ENCODE measurements around the gene SPNS2.

The SPNS2 gene

DNA sequence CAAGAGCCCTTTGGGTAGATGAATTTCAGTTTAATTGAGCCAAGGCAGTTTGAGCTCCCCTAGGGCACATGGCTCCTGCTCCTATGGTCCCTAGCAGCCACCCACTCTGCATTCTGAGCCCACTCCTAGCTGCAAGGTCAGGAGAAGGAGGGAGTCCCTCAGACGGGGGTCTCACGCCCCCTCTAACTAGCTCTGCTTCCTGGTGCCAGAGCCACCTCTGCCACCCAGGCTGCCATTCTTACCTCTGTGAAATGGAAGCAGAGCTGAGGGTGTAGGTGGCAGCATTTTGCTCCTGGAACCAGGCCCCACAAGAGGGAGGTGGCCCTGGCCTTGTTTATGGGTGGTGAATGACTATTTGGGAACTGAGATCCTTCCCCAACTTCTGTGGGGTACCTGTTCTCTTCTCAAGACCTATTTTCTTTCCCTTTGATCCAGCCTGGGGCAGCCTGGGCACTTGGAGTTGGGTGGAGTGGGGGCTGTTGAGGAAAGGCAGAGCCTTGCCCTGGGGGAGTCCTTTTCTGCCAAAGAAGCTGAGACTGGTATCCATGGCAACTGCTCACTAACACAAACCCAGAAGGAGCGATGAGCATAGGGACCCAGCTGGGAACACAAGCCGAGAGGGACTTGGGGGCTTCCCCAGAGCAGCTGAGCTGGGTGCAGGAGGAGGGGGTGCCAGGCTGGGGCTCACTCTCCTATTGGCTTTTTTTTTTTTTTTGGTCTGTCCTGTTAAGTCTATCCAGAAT is 4.8 kb downstream of the SPNS2 start:
- DNase-seq (ENCODE audit: low read depth in 2 of 2), result no peak

DNA sequence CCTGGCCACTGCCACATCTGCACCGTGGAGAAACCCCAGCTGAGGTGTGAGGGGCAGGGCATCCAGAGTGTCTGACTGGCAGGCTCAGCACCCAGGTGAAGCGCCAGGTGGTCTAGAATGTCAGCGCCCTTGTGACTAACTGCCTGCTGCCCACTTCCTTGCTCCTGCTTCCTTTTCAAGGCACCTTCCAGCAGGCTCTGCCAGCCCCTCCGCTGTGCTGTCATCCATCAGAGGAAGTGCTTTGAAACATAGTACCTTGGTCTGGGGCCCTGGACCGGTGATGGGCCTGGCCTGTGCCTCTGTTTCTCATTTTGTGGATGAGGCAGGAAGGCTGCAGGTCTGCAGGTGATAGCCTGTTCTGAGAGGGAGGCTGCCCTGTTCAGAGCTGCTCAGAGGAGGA is 5.5 kb downstream of the SPNS2 start:
- no peak for DNase-seq (ENCODE audit: low read depth in 2 of 2)

DNA sequence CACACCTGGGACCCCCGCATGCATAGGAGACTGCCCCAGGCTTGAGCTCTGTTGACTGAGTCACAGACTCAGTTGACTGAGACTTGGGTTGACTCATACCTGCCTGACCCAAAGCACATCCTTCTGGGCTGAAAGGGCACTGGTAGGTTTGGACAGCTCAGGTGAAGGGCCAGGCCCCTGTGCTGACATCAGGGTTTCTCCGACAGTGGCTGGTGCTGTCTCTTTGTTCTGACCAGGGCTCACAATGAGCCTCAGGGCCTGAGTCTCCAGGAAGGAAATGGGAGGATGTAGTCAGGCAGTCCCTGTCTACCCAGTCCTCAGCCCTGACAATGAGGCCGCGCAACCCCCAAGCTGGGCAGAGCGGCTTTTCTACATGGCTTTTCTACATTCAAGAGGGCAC is 6.5 kb downstream of the SPNS2 start:
- no peak for DNase-seq (ENCODE audit: low read depth in 2 of 2)

DNA sequence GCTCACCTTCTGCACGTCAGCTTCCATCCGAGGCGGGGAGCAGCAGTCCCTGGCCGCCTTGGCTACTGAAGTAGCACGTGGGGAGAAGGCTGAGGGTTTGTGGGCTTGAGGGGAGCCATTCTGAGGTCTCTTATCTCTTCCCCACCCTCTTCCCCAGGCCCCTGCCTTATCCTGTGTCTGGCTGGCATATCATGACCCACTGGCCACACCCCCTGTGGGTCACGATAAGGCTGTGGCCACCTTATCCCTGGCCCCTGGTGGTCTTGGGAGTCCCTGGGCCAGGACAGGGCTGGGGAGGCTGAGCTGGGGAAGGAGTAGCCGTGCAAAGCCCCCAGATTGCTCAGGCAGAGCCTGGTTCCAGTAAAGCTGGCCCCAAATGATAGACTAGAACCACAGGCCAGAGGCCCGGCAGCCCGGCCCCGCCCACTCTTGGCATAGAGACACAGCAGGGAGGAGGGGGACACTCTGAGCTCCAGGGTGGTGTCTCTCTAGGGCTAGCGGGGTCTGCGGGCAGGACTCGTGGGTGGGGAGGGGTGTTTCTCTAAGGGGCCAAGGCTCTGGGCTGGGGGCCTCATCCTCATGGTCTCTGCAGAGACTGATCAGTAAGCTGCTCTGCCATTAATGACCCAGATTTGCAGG is 7.6 kb downstream of the SPNS2 start:
- DNase-seq (ENCODE audit: low read depth in 2 of 2), result no peak

DNA sequence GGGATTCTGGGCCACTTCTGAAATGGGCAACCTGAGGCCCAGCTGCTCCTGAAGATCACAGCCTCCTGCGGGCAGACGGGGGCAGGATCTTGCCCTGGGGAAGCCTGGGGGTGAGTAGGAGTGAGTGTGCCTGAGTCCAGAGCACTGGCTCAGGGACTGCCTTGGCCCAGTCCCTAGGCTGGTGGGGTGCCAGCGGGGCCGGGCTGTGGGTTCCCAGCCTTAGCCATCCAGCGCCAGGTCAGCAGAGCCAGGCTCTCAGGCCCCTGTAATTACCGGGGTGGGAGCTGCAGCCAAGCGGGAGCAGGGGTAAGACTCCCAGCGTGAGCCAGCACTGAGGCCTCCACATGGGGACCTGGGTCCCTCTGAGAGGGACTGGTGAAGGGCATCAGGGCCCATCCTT is 8.2 kb downstream of the SPNS2 start:
- no peak for DNase-seq (ENCODE audit: low read depth in 2 of 2)

DNA sequence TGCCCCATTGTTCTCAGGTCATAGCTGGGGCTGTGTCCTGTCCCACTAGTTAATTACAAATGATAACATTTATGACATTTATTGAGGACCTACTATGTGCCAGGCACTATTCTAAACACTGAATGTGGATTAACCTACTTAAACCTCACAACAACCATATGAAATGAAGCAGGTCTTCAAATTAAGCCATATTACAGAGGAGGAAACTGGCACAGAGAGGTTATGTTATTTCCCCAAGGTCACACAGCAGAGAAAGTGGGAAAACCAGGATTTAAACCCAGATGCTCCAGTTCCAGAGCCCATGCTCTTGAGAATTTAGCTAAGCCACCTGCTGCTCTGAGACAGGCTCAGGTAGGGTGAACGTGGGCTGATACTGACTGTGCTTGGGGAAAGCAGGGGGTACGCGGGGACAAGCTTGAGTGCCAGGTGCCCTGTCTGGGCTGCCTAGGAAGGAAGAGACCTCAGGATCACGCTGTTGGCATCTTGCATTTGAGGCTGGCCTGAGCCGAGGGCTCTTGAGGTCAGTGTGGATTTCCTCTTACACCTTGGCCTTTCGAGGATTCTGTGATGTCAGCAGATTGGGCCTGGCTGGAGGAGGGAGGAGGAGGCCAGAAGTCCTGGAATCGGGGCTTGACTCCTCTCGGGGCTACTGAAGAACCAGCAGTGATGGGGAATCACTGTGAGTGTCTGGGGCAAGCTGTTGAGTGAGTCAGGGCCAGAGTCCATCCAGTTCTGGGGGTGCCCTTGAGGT is 8.9 kb downstream of the SPNS2 start:
- no peak for DNase-seq (ENCODE audit: low read depth in 2 of 2)

DNA sequence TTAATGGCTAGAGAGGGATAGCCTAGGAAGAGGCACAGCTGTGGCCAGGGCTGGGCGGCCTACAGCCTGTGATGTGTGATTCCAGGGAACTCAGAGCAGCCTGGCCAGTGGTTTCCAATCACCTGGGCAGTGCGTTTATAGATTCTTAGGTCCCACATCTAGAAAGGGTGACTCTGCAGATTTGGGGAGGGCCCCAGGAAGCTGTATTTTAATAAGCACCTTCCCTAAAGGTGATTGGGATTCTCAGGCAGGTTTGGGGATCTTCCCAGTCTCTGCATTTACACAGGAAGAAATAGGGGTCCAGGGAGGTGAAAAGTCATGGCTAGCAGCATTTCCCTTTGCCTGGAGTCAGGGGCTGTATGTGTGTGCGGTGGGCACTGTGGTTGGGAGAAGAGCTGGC is 9.5 kb downstream of the SPNS2 start:
- DNase-seq (ENCODE audit: low read depth in 2 of 2), result no peak

DNA sequence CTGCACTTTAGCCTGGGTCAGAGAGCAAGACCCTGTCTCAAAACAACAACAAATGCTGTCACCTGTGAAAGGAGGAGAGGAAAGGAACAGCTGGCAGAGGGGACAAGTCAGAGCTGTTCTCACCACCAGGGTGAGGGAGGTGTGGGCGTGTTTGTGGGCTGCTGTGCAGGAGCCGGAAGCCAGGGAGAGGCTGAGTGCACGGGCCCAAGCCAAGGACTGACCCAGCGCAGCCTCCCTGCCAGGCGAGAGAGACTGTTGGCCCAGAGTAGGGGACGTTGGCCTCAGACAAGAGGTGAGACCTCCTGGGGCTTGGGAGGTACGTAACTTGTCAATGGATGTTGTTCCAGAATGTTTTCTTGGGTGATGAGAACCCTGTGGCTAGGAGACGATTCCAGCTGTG is 10.7 kb downstream of the SPNS2 start:
- DNase-seq (ENCODE audit: low read depth in 2 of 2), result peak in 1 of 2 donors; percentile 15

DNA sequence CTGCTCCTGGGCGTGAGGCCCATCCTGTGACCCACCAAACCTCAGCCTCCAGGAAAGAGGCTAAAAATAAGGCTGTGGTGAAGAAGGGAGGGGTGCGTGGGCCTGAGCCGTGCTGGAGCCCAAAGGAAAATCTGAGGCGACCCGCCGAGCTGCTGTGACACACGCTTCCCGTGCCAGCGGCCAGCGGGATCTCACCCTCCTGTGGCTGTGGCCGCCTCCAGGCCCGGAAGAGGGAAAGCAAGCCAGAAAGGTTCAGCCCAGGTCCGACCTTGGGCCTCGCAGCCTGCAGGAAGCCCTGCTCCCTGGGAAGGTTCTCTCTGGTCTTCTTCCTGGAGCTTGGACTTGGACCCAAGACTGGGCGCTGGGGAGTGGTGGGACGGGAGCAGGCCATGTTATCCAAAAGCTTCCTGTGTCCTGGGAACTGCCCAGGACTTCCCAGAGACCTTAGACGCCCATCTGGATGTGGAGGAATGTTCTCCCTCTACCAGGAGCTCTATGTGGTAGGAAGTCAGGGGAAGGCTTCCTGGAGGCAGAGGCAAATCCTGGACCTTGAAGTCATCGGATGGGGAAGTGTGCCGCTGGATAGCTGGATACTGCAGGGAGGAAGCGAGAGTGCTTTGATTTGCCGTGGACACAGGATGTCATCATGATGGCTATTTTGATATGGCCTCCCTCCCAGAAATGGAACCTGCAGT is 11.4 kb downstream of the SPNS2 start:
- no peak for DNase-seq (ENCODE audit: low read depth in 2 of 2)

DNA sequence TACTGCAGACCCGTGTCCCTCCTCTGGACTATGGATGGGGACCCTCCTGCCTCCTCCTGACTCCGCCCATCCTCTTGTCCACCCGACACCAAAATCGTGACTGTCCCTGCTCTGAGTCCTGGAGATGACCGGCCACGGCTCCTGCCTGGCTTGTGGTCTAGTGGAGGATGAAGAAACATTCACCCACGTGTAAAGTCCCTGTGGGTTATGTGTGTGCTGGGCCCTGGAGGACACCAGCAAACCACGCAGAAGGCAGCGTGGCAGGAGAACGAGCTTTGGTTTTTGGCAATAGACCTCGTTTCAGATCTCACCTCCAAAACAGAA is 11.9 kb downstream of the SPNS2 start:
- no peak for DNase-seq (ENCODE audit: low read depth in 2 of 2)

DNA sequence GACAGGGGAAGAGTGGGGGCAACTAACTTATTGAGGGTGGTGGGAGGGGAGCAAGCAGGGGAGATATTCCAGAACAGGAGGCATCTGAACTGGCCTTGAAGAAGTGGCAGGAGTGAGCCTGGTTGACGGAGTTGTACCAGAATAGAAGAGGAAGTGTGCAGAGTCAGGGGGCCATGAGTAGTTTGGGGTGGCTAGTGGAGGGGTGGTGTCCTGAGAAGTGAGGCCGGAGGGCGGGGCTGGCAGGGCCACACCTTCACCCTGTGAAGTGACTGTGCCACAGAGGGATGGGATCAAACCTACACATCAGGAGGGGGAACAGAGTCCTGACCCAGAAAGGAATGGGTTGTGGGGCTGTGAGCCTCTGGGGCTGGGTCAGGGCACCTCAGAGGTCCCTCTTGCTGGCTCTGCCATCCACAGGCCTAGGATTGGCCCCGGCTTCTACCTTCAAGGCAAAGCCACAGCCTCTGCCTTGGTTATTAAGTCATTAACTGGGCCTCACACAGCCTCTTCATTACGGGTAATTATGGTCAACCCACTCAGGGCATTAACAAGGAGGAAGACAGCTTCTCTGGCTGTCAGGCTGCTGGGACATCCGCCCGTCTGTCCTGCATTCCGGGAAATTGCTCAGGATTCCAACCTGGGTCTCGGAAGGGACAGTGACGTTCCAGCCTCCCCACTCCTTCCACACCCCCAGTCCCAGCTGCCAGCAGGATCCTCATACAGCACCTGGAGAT is 12.7 kb downstream of the SPNS2 start:
- DNase-seq (ENCODE audit: low read depth in 2 of 2), result no peak

DNA sequence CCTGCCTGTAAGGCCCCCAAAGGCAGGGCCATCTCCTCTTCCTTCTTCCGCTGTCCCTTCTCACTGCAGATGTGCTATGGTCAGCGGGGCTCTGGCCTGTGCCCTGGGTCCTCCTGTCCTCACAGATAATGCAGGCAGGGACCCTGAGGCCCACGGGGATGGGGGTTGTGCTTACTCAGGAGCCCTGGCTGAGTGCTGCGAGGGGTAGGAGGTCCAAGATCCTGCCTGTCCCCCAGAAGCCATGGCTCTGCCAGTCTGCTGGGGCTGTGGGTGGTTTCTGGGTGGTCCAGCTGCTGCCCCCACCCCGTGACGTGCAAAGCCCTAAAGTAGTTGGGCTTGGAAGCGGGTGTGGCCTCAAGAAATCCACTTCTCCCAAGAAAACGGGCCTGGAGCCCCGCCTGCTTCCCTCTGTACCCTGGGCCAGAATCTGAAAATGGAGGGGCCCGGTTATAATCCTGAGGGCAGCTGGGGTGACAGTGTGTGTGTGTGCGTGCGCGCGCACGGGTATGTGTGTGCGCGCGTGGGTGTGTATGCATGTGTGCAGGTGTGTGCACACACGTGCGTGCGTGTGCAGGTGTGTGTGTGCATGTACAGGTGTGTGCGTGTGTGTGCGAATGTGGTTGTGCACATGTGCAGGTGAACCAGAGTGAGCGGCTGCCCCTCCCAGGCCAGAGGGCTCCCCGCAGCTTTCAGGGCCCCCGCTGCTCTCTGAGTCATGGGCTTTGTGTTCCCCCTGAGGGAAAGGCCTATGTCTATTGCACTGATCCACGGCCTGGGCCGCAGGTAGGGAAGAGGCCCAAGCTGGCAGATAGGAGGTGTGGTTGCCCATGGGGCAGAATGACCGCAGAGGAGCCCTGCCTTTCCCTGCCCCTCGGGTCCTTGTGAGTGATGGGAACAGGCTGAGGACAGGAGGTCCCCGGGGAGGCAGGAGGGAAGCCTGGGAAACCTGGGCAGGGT is 13.8 kb downstream of the SPNS2 start:
- no peak for DNase-seq (ENCODE audit: low read depth in 2 of 2)

DNA sequence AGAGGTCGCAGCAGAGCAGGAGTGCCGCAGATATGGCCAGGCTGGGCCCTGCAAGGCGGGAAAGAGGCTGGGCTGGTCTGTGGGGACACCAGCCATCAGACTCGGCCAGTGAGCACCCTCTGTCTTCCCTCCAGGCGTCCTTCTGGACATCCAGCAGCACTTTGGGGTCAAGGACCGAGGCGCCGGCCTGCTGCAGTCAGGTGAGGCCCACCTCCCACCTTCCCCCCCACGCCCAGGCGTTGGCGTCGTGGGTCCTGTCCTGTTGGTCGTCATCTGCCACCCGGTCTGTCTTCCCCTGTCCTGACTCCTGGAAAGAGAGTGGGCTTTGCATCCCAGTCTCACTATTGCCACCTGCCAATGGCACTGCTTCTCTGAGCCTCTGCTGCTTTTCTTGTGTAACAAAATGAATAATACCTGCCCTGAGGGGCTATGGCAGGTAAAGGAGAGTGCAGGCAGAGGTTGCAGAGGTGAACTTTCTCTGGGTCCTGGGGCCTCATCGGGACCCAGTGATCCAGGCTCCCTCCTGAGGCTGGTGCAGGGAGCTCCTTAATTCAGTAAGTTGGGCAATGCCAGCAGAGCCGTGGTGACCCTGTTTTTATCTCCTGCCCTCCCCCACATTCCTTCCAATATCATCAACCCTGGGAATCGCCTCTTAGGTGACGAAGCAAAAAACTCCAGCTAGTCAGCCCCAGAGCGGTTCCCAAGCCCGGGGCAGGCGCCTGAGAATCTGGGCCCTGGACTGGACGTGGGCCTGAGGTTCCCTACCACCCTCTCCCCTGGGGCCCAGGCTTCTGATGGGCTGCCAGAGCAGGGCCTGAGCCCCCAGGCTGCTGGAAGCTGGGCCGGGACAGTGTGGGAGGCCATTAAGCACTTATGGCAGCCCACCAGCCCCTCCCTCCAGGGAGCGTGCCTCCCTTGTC is 14.7 kb downstream of the SPNS2 start:
- no peak for DNase-seq (ENCODE audit: low read depth in 2 of 2)

DNA sequence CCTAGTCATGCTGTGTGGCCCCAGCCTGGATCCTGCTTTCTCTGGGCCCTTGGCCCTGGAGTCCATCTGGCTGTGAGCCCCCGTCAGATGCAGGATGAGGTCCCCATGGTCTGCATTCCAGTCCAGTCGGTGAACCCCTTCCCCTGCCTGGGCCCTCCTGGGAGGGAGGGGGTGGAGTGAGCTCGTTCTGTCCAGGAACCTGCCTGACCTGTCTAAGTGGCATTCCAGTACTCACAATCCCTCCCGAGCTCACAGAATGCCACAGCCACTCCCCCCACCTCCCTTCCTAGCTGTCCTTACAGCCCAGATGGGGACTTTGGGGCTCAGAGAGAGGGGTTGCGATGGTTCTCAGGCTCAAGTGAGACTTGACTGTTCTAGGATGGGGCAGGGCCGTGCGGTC is 15.5 kb downstream of the SPNS2 start:
- DNase-seq (ENCODE audit: low read depth in 2 of 2), result no peak

DNA sequence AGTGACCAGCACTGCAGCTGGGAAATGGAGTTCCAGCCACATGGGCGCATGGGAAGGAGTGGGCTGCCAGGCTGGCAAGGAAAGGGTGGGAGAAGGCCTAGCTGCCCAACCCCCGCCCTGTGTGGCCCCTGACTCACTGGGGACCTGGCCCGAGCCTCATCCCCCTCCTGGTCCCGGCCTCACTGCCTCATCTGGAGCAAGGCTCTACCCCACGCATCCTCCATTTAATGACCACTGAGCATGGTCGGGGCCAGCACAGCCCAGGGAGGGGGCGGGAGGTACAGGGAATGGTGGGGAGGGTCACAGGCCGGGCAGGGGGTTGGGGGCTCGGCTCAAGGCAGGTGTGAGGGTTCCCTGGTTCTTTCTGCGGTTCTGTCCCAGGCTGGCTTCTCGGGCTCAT is 16.1 kb downstream of the SPNS2 start:
- DNase-seq (ENCODE audit: low read depth in 2 of 2), result no peak

DNA sequence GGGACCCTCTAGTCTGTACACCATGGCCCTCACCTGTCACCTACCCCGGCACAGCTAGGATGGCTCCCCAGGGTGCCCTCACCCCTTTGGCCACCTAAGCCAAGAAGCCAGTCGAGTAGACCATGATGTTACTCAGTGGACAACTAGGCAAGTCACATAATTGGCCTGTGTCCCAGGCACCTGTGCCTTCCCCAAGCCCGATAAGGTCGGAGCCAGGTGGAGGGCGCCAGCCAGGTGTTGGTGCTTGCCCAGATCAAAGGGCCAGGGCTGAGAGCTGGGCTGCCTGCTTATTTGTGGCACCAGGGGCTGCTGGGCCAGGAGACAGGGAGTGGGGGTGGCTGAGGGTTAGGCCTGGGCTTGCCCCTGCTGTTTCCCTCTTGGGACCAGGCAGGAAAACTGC is 16.8 kb downstream of the SPNS2 start:
- DNase-seq (ENCODE audit: low read depth in 2 of 2), result no peak

DNA sequence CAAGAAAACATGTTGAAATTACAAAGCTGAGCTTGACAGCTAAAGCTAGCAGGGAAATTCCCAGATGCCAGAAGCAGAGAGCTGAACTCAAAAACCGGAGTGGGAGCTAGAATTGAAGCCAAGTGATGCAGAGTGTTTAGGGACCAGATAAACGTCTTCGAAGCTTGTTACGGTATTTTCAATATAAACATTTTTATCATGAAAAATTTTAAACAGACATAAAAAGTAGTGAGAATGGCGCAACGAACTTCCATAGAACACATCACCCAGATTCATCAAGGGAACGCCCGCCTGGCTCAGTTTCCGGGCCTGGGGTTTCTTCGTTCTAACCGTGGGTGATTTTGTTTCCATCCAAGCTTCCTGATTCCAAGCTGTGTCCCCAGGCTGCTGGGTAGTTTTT is 18.1 kb downstream of the SPNS2 start:
- DNase-seq (ENCODE audit: low read depth in 2 of 2), result no peak

DNA sequence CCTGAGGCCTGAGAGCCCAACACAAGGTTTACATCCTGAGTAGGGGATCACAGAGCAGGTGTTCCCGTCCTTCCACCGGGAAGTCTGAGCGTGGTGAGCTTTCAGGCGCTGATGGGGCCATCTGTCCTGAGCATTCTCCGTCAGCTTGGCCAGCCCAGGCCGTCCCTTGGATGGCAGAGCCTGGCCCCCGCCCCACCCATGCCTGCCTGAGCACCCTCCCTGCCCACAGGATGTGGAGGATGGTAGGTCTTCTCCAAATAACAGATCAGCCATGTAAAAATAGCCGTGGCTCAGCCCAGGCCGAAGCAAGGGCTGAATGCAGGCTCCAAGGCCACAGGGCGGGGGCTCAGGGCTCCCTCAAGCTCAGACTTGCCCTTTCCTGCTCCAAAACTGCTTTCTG is 20.2 kb downstream of the SPNS2 start:
- DNase-seq (ENCODE audit: low read depth in 2 of 2), result no peak

DNA sequence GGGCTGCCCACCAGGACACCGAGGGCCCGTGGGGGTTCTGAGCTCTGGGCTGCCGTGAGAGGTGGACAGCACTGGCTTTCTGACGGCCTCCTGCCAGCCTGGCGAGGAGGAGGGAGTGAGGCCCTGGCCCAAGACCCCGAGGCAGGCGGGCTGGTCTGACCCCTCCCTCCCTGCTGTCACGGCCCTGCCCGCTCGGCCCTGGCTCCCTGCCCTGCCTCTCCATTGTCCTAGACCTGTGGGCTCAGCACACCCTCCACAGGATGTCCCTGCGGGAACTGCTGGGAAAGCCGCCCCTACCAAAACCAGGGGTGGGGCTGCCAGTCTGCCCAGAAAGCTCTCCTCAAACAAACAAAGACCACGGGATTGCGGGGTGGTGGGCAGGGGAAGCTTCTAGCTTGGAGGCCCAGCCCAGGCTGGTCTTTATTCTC is 20.7 kb downstream of the SPNS2 start:
- DNase-seq (ENCODE audit: low read depth in 2 of 2), result no peak

Measured in stimulated activated CD4-positive, alpha-beta T cell treated with anti-CD3 and anti-CD28 coated beads, Interleukin-15, amount 100 ng/mL, for 48 hours (primary cell).